Testis (tissue), 2 donors: ENCODE data around the gene SLC2A10.

Source experiments
- CTCF ChIP-seq, 3 experiments: fragments of 450-650 bp in 2 of 3; fragments of 200-600 bp in 1 of 3; sonication (generic) in 1 of 3; IDR thresholded peaks; one replicate each; pipeline ENCODE4 v1.5.1; 2016 to 2019; ENCODE audit warnings: antibody characterized with exemption in 3 of 3, mild to moderate bottlenecking in 2 of 3, moderate library complexity in 1 of 3
- POLR2A ChIP-seq: fragments of 450-650 bp; IDR thresholded peaks from one replicate; pipeline ENCODE4 v1.6.1; 2017; ENCODE audit warnings: antibody characterized with exemption, mild to moderate bottlenecking, moderate library complexity

- TF ChIP-seq CTCF (IDR thresholded peaks at IDR 0.05) (no peak), POLR2A (no peak)
Measured at GRCh38 chr20:46691196-46691595, 18.3 kb upstream of the SLC2A10 start.
